Activated CD8-positive, alpha-beta T cell treated with anti-CD3 and anti-CD28 coated beads, Interleukin-2, amount 10 ng/mL, durations not matched to agents 7 days and 5 days (primary cell): ENCODE measurements around the gene WWC2. TPM values are rescaled to one million over a fixed set of nuclear protein-coding genes. Genes with fewer than 3 reads are reported as not detected.

Experiments used
- ATAC-seq: fragments of 150-1000 bp; cut with Tn5 transposase; one replicate; pipeline ENCODE4 v1.10.0; 2021; ENCODE audit warnings: moderate library complexity
- CTCF ChIA-PET: fragments of 350-600 bp; sonication (Branson Sonifier 250); formaldehyde crosslinking; loops from one replicate; lab custom pipeline; 2021; ENCODE audit warnings: antibody characterized with exemption; lab: Charles Lee
- POLR2A ChIA-PET: fragments of 350-600 bp; sonication (Branson Sonifier 250); formaldehyde crosslinking; loops from one replicate; lab custom pipeline; 2021; ENCODE audit warnings: antibody characterized with exemption; lab: Charles Lee
- DNase-seq: peaks from one replicate; pipeline ENCODE4 v3.0.0-alpha.2; 2020
- H3K27ac Mint-ChIP-seq: one replicate; pipeline ENCODE4 v1.8.0; 2021; ENCODE audit warnings: mild to moderate bottlenecking, mixed read lengths
- H3K27me3 Mint-ChIP-seq: one replicate; pipeline ENCODE4 v1.8.0; 2021; ENCODE audit warnings: low read depth, mixed read lengths
- H3K36me3 Mint-ChIP-seq: one replicate; pipeline ENCODE4 v1.8.0; 2021; ENCODE audit warnings: low read depth, mixed read lengths
- H3K4me1 Mint-ChIP-seq: one replicate; pipeline ENCODE4 v1.8.0; 2021; ENCODE audit warnings: low read depth, mixed read lengths
- H3K4me3 Mint-ChIP-seq: one replicate; pipeline ENCODE4 v1.8.0; 2021; ENCODE audit warnings: mild to moderate bottlenecking, mixed read lengths
- H3K9me3 Mint-ChIP-seq: one replicate; pipeline ENCODE4 v1.8.0; 2022; ENCODE audit warnings: mixed read lengths; ENCODE audit not compliant: insufficient read depth
- total RNA-seq, 2 experiments: library from RNA; stranded (reverse); gene quantifications; one replicate each; pipeline ENCODE4 v1.2.3, GENCODE V29; 2021

The WWC2 gene
- total RNA-seq, 2 experiments from 2014 or later, result 0.21 TPM

- ChIA-PET CTCF (no interaction called here), POLR2A (no interaction called here)
- Mint-ChIP-seq H3K36me3 (no peaks in the 10 kb centered on the region), H3K27ac (no peak overlapping the region), H3K4me1 (no peaks in the 10 kb centered on the region), H3K4me3 (no peak overlapping the region), H3K9me3 (no peaks in the 10 kb centered on the region), H3K27me3 (peaks cover 8% of the 10 kb centered on the region)
- DNase-seq, result no peak
- ATAC-seq, result no peak
Measured at GRCh38 chr4:183229397-183229796, 130.3 kb downstream of the WWC2 start.

GRCh38 chr4:183240581-183241321, 141.7 kb downstream of the WWC2 start:
- H3K36me3 Mint-ChIP-seq, result no peaks in the 10 kb centered on the region
- DNase-seq (no peak), ATAC-seq (no peak)
- no peak overlapping the region for H3K27ac Mint-ChIP-seq
- no peaks in the 10 kb centered on the region for H3K4me1 Mint-ChIP-seq
- CTCF ChIA-PET, result interaction anchor here (1.1 kb wide), 1 partner anchor 21 kb away, joined by 5 read pairs; no protein-coding TSS in a partner anchor
- H3K4me3 Mint-ChIP-seq, result no peak overlapping the region
- POLR2A ChIA-PET, result no interaction called here
- no peaks in the 10 kb centered on the region for H3K9me3 Mint-ChIP-seq
- H3K27me3 Mint-ChIP-seq, result peaks cover 4% of the 10 kb centered on the region

DNA sequence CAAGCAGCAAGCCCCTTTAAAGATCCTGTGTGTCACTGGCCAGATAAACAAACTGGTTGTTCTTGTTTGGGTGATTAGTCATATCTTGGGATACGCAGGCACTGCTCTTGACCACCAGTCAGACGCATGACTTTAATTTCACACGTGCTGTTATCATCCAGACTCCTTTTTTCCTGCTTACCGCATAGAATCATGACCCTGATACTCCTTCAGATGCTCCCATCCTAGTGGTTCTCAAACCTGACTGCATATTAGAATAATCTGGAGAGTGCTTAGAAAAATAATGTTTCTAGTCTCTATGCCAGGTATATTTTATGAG, 142.2 kb downstream of the WWC2 start:
- CTCF ChIA-PET, result no interaction called here
- no peaks in the 10 kb centered on the region for H3K4me1 Mint-ChIP-seq

GRCh38 chr4:183241721-183242151, 142.7 kb downstream of the WWC2 start:
- Mint-ChIP-seq H3K4me1 (no peaks in the 10 kb centered on the region), H3K36me3 (no peaks in the 10 kb centered on the region), H3K9me3 (no peaks in the 10 kb centered on the region), H3K27me3 (peaks cover 4% of the 10 kb centered on the region), H3K27ac (no peak overlapping the region), H3K4me3 (no peak overlapping the region)
- POLR2A ChIA-PET, result no interaction called here
- DNase-seq, result no peak
- no peak for ATAC-seq
- CTCF ChIA-PET, result interaction anchor here (1.2 kb wide), 1 partner anchor 20 kb away, joined by 4 read pairs; no protein-coding TSS in a partner anchor

More for the DNA sequence above, 142.2 kb downstream of the WWC2 start:
- Mint-ChIP-seq H3K27ac (no peak overlapping the region), H3K9me3 (no peaks in the 10 kb centered on the region), H3K27me3 (peaks cover 4% of the 10 kb centered on the region), H3K4me3 (no peak overlapping the region), H3K36me3 (no peaks in the 10 kb centered on the region)
- ATAC-seq, result no peak
- no peak for DNase-seq
- POLR2A ChIA-PET, result no interaction called here

DNA sequence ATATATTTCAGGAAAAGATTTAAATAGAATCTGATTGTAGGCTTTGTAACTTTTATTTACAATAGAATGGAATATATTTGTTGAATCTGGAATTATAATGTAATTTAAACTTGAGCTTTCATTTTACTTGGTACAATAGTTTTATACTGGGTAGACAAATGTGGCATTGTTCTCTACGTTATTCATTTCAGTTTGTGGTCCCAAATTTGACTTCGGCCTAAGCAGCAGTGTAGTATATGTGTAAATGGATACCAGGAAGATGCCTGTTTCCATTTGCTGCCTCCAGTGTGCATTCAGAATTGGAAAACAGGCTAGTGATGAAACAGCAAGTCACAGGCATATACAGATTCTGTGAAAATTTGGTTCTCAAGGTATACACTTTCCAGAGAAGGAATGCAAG, 143.2 kb downstream of the WWC2 start:
- Mint-ChIP-seq H3K9me3 (no peaks in the 10 kb centered on the region), H3K27me3 (peaks cover 4% of the 10 kb centered on the region), H3K4me1 (no peaks in the 10 kb centered on the region), H3K4me3 (no peak overlapping the region), H3K36me3 (no peaks in the 10 kb centered on the region), H3K27ac (no peak overlapping the region)
- POLR2A ChIA-PET, result no interaction called here
- DNase-seq (no peak), ATAC-seq (no peak)
- CTCF ChIA-PET, result interaction anchor here (1.2 to 1.3 kb wide), 2 partner anchors 20 to 169 kb away, joined by 3 to 4 read pairs; no protein-coding TSS in a partner anchor

DNA sequence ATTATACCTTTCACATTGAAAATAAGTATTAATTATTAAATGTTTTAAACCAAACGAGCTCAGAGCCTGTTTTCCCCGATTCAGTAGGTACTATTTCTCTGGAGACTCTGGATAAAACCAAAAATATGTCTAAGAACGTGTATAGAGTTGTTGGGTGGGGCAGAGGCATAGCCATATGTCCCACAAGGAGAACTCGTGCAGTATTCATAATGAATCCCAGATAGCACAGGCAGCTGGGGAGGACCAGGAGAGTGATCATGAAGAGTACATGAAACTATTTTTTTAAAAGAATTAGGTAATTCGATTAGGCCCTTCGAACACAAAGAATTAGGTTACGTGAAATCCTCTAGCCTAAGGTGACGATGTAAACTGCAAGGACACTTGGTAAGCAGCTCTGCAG, 145.0 kb downstream of the WWC2 start:
- Mint-ChIP-seq H3K9me3 (no peaks in the 10 kb centered on the region), H3K27me3 (peaks cover 4% of the 10 kb centered on the region), H3K4me3 (no peak overlapping the region), H3K36me3 (no peaks in the 10 kb centered on the region), H3K27ac (no peak overlapping the region), H3K4me1 (no peaks in the 10 kb centered on the region)
- CTCF ChIA-PET, result interaction anchor here (1.3 to 1.4 kb wide), 2 partner anchors 12 to 170 kb away, joined by 3 to 6 read pairs; no protein-coding TSS in a partner anchor
- POLR2A ChIA-PET, result no interaction called here
- ATAC-seq (no peak), DNase-seq (no peak)

DNA sequence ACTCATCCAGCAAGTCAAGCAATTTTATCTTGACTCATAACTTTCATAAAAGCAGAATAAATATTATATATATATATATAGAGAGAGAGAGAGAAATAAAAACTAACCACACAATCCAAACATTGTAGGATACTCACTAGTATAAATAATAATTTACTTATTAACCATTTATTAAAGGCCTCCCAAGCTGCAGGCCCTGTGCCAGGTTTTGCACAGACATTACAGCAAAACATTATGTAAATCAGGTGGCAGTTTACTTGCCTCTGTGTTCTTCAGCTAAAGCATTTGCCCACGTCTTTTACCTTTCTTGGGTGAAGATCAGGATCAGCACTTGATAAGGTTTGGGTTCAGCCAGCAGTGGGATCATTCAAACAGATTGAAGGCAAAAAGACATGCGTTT, 145.4 kb downstream of the WWC2 start:
- CTCF ChIA-PET, result interaction anchor here (1.4 kb wide), 1 partner anchor 171 kb away, joined by 6 read pairs; no protein-coding TSS in a partner anchor
- Mint-ChIP-seq H3K4me1 (no peaks in the 10 kb centered on the region), H3K4me3 (no peak overlapping the region), H3K36me3 (no peaks in the 10 kb centered on the region), H3K27ac (no peak overlapping the region), H3K9me3 (no peaks in the 10 kb centered on the region), H3K27me3 (peaks cover 4% of the 10 kb centered on the region)
- POLR2A ChIA-PET, result no interaction called here
- DNase-seq (no peak), ATAC-seq (no peak)

DNA sequence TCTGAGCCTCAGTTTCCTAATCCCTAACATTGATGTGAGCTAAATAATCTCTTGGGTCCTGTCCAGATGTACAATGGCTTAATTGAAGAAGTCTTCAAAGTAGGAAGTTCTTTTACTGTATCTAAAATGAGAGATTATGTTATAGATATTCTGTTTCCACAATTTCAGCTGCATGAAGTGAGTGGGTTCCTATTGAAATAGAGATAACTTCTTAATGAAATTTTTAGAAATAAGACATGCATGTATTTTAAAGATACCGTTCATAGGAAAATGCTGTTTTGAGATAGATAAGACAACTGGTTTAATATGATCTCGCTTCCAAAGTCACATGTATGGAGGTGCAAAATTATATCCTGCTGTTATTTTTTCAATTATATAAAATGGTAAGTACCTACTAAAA, 149.1 kb downstream of the WWC2 start:
- POLR2A ChIA-PET, result no interaction called here
- no peak overlapping the region for H3K4me3 Mint-ChIP-seq
- no peaks in the 10 kb centered on the region for H3K4me1 Mint-ChIP-seq
- no peaks in the 10 kb centered on the region for H3K36me3 Mint-ChIP-seq
- CTCF ChIA-PET, result interaction anchor here (4.5 kb wide), 1 partner anchor 175 kb away, joined by 38 read pairs; no protein-coding TSS in a partner anchor
- no peak for ATAC-seq
- no peak overlapping the region for H3K27ac Mint-ChIP-seq
- no peaks in the 10 kb centered on the region for H3K9me3 Mint-ChIP-seq
- no peak for DNase-seq
- H3K27me3 Mint-ChIP-seq, result peaks cover 6% of the 10 kb centered on the region

DNA sequence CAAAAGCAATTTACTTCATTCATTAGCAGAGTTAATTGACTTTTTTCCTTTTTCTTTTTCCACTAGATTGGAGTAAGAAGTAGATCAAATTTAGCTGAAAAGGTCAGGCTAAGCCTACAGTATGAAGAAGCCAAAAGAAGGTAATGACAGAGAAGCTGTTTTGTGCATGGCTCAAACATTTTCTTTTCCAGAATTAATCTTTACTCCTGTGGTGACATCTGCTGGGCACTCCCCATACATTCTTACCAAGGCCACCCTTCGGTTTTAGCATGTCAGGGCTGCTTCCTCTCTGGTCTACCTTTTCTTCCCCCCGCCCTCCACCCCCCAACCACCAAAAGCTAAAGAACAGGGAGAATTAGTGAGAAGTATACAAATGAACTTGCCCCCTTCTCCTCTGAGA, 150.8 kb downstream of the WWC2 start:
- Mint-ChIP-seq H3K9me3 (no peaks in the 10 kb centered on the region), H3K4me1 (no peaks in the 10 kb centered on the region), H3K27me3 (peaks cover 2% of the 10 kb centered on the region), H3K36me3 (no peaks in the 10 kb centered on the region), H3K27ac (no peak overlapping the region), H3K4me3 (no peak overlapping the region)
- no peak for DNase-seq
- ChIA-PET CTCF (interaction anchor here (0.6 to 4.5 kb wide), 8 partner anchors 10 to 774 kb away, joined by 3 to 38 read pairs (median 6); no protein-coding TSS in a partner anchor), POLR2A (no interaction called here)
- no peak for ATAC-seq

DNA sequence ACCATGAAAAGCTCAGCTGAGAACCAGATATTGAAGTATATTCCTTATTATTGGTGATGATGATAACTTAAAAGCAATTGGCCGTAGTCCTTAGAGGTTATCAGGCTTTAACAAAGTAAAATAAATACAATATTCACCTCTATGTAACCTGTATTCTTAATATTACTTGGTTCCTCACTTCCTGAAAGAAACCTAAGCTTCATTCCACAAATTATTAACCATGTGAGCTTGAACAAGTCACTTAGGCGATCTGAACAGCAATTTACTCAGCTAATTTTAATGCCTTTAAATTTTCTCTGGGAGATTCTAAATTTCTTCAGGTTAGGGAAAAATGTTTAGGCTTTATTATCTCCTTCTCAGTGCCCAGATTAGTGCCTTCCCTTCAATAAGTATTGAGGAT, 151.8 kb downstream of the WWC2 start:
- Mint-ChIP-seq H3K36me3 (no peaks in the 10 kb centered on the region), H3K27me3 (peaks cover 2% of the 10 kb centered on the region), H3K4me3 (no peak overlapping the region), H3K4me1 (no peaks in the 10 kb centered on the region), H3K9me3 (no peaks in the 10 kb centered on the region), H3K27ac (no peak overlapping the region)
- POLR2A ChIA-PET, result no interaction called here
- ATAC-seq (no peak), DNase-seq (no peak)
- CTCF ChIA-PET, result interaction anchor here (0.6 to 4.5 kb wide), 6 partner anchors 11 to 326 kb away, joined by 3 to 38 read pairs (median 6); no protein-coding TSS in a partner anchor

DNA sequence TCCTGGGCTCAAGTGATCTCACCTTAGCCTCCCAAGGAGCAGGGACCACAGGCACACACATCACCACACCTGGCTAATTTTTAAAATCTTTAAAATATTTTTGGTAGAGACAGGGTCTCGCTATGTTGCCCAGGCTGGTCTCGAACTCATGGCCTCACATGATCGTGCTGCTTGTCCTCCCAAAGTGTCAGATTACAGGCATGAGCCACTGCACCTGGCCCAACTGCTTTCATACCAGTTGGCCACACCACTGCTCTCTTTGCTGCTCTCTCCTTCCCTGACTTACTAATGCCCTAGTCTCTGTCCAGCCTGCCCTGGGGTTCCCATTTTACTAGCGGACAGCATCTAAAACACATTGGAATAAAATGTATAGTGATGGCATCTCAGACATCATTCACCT, 153.9 kb downstream of the WWC2 start:
- CTCF ChIA-PET, result interaction anchor here (2.4 to 4.0 kb wide), 2 partner anchors 9 to 315 kb away, joined by 13 to 27 read pairs; no protein-coding TSS in a partner anchor
- Mint-ChIP-seq H3K27me3 (peaks cover 2% of the 10 kb centered on the region), H3K4me3 (no peak overlapping the region), H3K27ac (no peak overlapping the region), H3K9me3 (no peaks in the 10 kb centered on the region), H3K4me1 (no peaks in the 10 kb centered on the region), H3K36me3 (no peaks in the 10 kb centered on the region)
- ATAC-seq (no peak), DNase-seq (no peak)
- POLR2A ChIA-PET, result no interaction called here

GRCh38 chr4:183253451-183253850, 154.4 kb downstream of the WWC2 start:
- Mint-ChIP-seq H3K4me1 (no peaks in the 10 kb centered on the region), H3K27ac (no peak overlapping the region), H3K27me3 (peaks cover 2% of the 10 kb centered on the region), H3K4me3 (no peak overlapping the region), H3K9me3 (no peaks in the 10 kb centered on the region), H3K36me3 (no peaks in the 10 kb centered on the region)
- CTCF ChIA-PET, result interaction anchor here (0.8 to 2.4 kb wide), 4 partner anchors 8 to 315 kb away, joined by 3 to 13 read pairs (median 6); no protein-coding TSS in a partner anchor
- ATAC-seq, result no peak
- DNase-seq, result no peak
- POLR2A ChIA-PET, result no interaction called here
